Lower leg skin (tissue), 3 donors: ENCODE results near the gene RAB7A.

ENCODE experiments used
- POLR2A ChIP-seq, 2 donors: fragments of 450-650 bp; IDR thresholded peaks; one replicate each; pipeline ENCODE4 v1.6.1; 2016 to 2017; ENCODE audit warnings: antibody characterized with exemption in 2 of 2, mild to moderate bottlenecking in 1 of 2, moderate library complexity in 1 of 2
- TF ChIP-seq, protein P1 (sequence below), 3 donors: fragments of 450-650 bp; IDR thresholded peaks; one replicate each; pipeline ENCODE4 v1.5.1; 2016; ENCODE audit warnings: antibody characterized with exemption in 3 of 3, mild to moderate bottlenecking in 3 of 3, moderate library complexity in 2 of 3

DNA sequence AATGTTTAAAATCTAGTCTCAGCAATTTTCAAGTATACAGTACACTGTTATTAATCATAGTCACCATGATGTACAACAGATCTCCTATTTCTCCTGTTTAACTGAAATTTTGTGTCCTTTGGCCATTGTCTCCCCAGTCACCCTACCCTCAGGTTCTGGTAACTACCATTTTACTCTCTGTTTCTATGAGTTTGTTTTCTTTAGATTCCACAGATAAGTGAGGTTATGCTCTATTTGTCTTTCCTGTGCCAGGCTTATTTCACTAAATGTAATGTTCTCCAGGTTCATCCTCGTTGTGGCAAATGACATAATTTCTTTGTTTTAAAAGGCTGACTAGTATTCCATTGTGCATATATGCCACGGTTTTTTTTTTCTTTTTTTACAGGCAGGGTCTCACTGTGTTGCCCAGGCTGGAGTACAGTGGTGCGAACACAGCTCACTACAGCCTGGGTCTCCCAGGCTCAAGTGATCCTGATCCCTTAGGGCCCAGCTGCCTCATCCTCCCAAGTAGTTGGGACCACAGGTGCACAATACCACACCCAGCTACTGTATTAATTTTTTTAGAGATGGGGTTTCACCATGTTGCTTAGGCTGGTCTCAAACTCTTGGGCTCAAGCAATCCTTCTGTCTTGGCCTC lies 50.0 kb downstream of the RAB7A start:
- no peak for TF ChIP-seq POLR2A (IDR thresholded peaks at IDR 0.05)
- TF ChIP-seq, protein P1, sequence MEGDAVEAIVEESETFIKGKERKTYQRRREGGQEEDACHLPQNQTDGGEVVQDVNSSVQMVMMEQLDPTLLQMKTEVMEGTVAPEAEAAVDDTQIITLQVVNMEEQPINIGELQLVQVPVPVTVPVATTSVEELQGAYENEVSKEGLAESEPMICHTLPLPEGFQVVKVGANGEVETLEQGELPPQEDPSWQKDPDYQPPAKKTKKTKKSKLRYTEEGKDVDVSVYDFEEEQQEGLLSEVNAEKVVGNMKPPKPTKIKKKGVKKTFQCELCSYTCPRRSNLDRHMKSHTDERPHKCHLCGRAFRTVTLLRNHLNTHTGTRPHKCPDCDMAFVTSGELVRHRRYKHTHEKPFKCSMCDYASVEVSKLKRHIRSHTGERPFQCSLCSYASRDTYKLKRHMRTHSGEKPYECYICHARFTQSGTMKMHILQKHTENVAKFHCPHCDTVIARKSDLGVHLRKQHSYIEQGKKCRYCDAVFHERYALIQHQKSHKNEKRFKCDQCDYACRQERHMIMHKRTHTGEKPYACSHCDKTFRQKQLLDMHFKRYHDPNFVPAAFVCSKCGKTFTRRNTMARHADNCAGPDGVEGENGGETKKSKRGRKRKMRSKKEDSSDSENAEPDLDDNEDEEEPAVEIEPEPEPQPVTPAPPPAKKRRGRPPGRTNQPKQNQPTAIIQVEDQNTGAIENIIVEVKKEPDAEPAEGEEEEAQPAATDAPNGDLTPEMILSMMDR (IDR thresholded peaks at IDR 0.05) = no peak
